ENCODE data around the gene DNAJB8. TPM values are rescaled to one million over a fixed set of nuclear protein-coding genes. Genes with fewer than 3 reads are reported as not detected.

The DNAJB8 gene
- total and polyA plus RNA-seq, 9 of the 15 experiments (the other 6 are each of a cell fraction or from before 2014, with no cell fraction given): not detected

GRCh38 chr3:128415773-128416577 lies 50.7 kb downstream of the DNAJB8 start (continued):
- TF ChIP-seq REST (IDR thresholded peaks at IDR 0.05; ENCODE audit: borderline replicate concordance): peak; percentile 48
- TF ChIP-seq REST (CRISPR knock-in tag; IDR thresholded peaks at IDR 0.05; ENCODE audit: low read depth): peak; percentile 42; the same call in 1 of the 2 replicates
- peak; percentile 97 for TF ChIP-seq MYNN (IDR thresholded peaks at IDR 0.05)
- TF ChIP-seq MYNN (CRISPR knock-in tag; IDR thresholded peaks at IDR 0.05): no peak
- peak; percentile 99 for TF ChIP-seq CCNT2 (IDR thresholded peaks at IDR 0.05; ENCODE audit: borderline replicate concordance, extremely low read depth, insufficient read length, low read depth, low read length)
- TF ChIP-seq TAF15 (IDR thresholded peaks at IDR 0.05; ENCODE audit: low read depth, low read length): no peak
- TF ChIP-seq ZNF395 (CRISPR knock-in tag; IDR thresholded peaks at IDR 0.05): peak; percentile 93
- peak; percentile 92 for TF ChIP-seq POLR2G (IDR thresholded peaks at IDR 0.05; ENCODE audit: low read depth, low read length)
- TF ChIP-seq JUNB (CRISPR knock-in tag; conservative IDR thresholded peaks at IDR 0.05): peak; percentile 38; the same call in 1 of the 2 replicates
- peak; percentile 91 for TF ChIP-seq ZBED1 (IDR thresholded peaks at IDR 0.05)
- TF ChIP-seq GABPB2 (CRISPR knock-in tag; conservative IDR thresholded peaks at IDR 0.05): no peak
- no peak for TF ChIP-seq GABPB1 (CRISPR knock-in tag; IDR thresholded peaks at IDR 0.05)
- peak; percentile 77 for TF ChIP-seq BRD9 (IDR thresholded peaks at IDR 0.05; ENCODE audit: low read depth, partially characterized antibody)
- peak; percentile 96 for TF ChIP-seq HDGF (IDR thresholded peaks at IDR 0.05)
- no peak for TF ChIP-seq DDX20 (tag; IDR thresholded peaks at IDR 0.05; ENCODE audit: low read depth)
- no peak for TF ChIP-seq NKRF (IDR thresholded peaks at IDR 0.05; ENCODE audit: borderline replicate concordance)
- TF ChIP-seq HDAC1 (IDR thresholded peaks at IDR 0.05): peak in 1 of 2 experiments; percentile 82; a peak in 2 of 4 replicates

All from K562 (cell line).